GM12865 (cell line): ENCODE results near the gene RAPGEF2.

Source experiments
- DNase-seq: peaks from one replicate; pipeline ENCODE4 v3.0.0; 2010; ENCODE audit warnings: low read depth
- H3K4me3 ChIP-seq: 2 replicates; pipeline ENCODE4 v1.5.1; 2011; ENCODE audit warnings: mild to moderate bottlenecking, low read depth, low read length, control low read depth
- CTCF ChIP-seq: IDR thresholded peaks from 2 replicates; pipeline ENCODE4 v1.5.1; 2011; ENCODE audit warnings: low read length, control low read depth, low read depth, inconsistent platforms; ENCODE audit not compliant: insufficient read depth; ENCODE audit errors: missing control alignments

The RAPGEF2 gene

GRCh38 chr4:159346681-159347080, 243.8 kb downstream of the RAPGEF2 start:
- no peak for TF ChIP-seq CTCF
- H3K4me3 ChIP-seq = no peak overlapping the region
- DNase-seq = no peak

GRCh38 chr4:159347813-159348212, 244.9 kb downstream of the RAPGEF2 start:
- no peak overlapping the region for H3K4me3 ChIP-seq
- DNase-seq = no peak
- no peak for TF ChIP-seq CTCF

GRCh38 chr4:159349332-159349731, 246.5 kb downstream of the RAPGEF2 start:
- H3K4me3 ChIP-seq = no peak overlapping the region
- no peak for TF ChIP-seq CTCF
- DNase-seq = no peak

- no peak for TF ChIP-seq CTCF
- H3K4me3 ChIP-seq = no peak overlapping the region
- no peak for DNase-seq
Measured at GRCh38 chr4:159352609-159353008, 249.7 kb downstream of the RAPGEF2 start.

GRCh38 chr4:159353422-159354116, 250.7 kb downstream of the RAPGEF2 start:
- no peak for TF ChIP-seq CTCF
- H3K4me3 ChIP-seq = no peak overlapping the region
- DNase-seq = no peak

GRCh38 chr4:159355466-159355865, 252.6 kb downstream of the RAPGEF2 start:
- DNase-seq = no peak
- H3K4me3 ChIP-seq = no peak overlapping the region
- TF ChIP-seq CTCF = no peak

- H3K4me3 ChIP-seq = no peak overlapping the region
- TF ChIP-seq CTCF = no peak
- no peak for DNase-seq
Measured at GRCh38 chr4:159357350-159357749, 254.5 kb downstream of the RAPGEF2 start.
